ENCODE data around the gene WDR70.

The WDR70 gene

DNA sequence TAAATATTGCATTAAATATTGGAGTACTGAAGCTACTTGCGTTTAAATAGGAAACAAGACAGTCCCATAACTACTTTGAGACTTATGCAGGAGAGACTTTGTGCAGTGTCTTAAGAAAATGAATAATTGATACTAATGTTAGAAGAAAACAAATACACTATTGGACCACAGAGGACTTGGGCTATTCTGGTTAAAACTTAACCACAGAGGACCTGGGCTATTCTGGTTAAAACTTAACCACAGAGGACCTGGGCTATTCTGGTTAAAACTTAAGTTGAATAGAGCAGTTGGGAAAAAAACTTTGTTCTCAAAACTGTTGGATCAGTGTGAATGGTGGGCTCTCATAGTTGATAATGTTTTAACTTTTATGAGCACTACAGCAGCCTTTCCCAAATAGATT is 141.7 kb downstream of the WDR70 start:
- H3K9me3 ChIP-seq (replicated peaks; ENCODE audit: low read length) = no peaks in the 10 kb centered on the region
- H3K9ac ChIP-seq (ENCODE audit: low read depth, low read length) = no peak overlapping the region
- H3K4me3 ChIP-seq (ENCODE audit: low read length) = no peak overlapping the region
- no peaks in the 10 kb centered on the region for H3K36me3 ChIP-seq (ENCODE audit: insufficient read depth, low read length)
- H3K4me1 ChIP-seq (ENCODE audit: control insufficient read depth, insufficient read depth, low read length) = no peaks in the 10 kb centered on the region
- no peaks in the 10 kb centered on the region for H3K27me3 ChIP-seq (ENCODE audit: control insufficient read depth, insufficient read depth, low read length)
- no peak overlapping the region for H3K4me2 ChIP-seq (ENCODE audit: low read length)

- Histone ChIP-seq H3K36me3 (ENCODE audit: insufficient read depth, low read length) (no peaks in the 10 kb centered on the region), H3K4me3 (ENCODE audit: low read length) (no peak overlapping the region), H3K4me1 (ENCODE audit: control insufficient read depth, insufficient read depth, low read length) (peaks cover 7% of the 10 kb centered on the region), H3K9me3 (replicated peaks; ENCODE audit: low read length) (no peaks in the 10 kb centered on the region), H3K27me3 (ENCODE audit: control insufficient read depth, insufficient read depth, low read length) (no peaks in the 10 kb centered on the region), H3K9ac (ENCODE audit: low read depth, low read length) (no peak overlapping the region), H3K4me2 (ENCODE audit: low read length) (no peak overlapping the region)
Observed at GRCh38 chr5:37532976-37533740, 154.0 kb downstream of the WDR70 start.

GRCh38 chr5:37533851-37534250 is 154.7 kb downstream of the WDR70 start:
- no peak overlapping the region for H3K4me2 ChIP-seq (ENCODE audit: low read length)
- peaks cover 7% of the 10 kb centered on the region for H3K4me1 ChIP-seq (ENCODE audit: control insufficient read depth, insufficient read depth, low read length)
- H3K4me3 ChIP-seq (ENCODE audit: low read length) = no peak overlapping the region
- no peak overlapping the region for H3K9ac ChIP-seq (ENCODE audit: low read depth, low read length)
- H3K36me3 ChIP-seq (ENCODE audit: insufficient read depth, low read length) = no peaks in the 10 kb centered on the region
- H3K27me3 ChIP-seq (ENCODE audit: control insufficient read depth, insufficient read depth, low read length) = no peaks in the 10 kb centered on the region
- no peaks in the 10 kb centered on the region for H3K9me3 ChIP-seq (replicated peaks; ENCODE audit: low read length)

DNA sequence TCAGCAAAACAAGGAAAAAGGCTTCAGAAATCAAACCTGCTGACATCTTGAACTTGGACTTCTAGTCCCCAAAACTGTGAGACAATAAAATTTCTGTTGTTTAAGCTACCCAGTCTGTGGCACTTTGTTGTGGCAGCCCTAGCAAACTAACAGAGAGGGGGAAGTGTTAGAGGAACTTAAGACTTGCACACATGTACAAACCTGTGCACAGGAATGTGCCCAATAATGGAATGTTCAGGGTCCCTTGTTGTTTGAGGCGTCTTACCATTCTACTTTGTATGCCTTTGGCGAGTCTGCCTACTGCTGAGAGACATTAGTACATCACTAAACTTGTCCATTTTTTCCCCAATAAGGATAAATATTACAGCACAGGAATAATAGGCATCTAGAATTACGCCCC is 160.3 kb downstream of the WDR70 start:
- Histone ChIP-seq H3K4me2 (ENCODE audit: low read length) (no peak overlapping the region), H3K4me3 (ENCODE audit: low read length) (no peak overlapping the region), H3K27me3 (ENCODE audit: control insufficient read depth, insufficient read depth, low read length) (no peaks in the 10 kb centered on the region), H3K4me1 (ENCODE audit: control insufficient read depth, insufficient read depth, low read length) (no peaks in the 10 kb centered on the region), H3K36me3 (ENCODE audit: insufficient read depth, low read length) (no peaks in the 10 kb centered on the region), H3K9ac (ENCODE audit: low read depth, low read length) (no peak overlapping the region), H3K9me3 (replicated peaks; ENCODE audit: low read length) (no peaks in the 10 kb centered on the region)

DNA sequence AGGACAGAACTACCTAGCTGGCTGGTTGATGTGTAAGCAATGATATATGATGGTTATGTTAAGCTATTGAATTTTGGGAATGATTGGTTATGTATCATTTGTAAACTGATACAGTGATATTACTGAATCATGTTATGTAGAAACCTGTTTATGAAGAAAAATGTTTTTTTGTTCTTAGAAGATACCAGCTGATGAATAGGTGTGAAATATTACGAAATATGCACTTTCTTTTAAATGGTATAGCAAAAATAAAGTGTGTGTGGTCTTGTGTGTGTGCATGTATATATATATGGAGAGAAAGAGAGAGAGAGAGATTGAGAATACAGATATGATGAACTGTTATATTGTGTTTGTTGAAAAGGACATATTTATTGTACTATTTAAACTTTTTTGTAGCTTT is 164.1 kb downstream of the WDR70 start:
- no peak overlapping the region for H3K9ac ChIP-seq (ENCODE audit: low read depth, low read length)
- no peaks in the 10 kb centered on the region for H3K27me3 ChIP-seq (ENCODE audit: control insufficient read depth, insufficient read depth, low read length)
- H3K36me3 ChIP-seq (ENCODE audit: insufficient read depth, low read length) = no peaks in the 10 kb centered on the region
- H3K9me3 ChIP-seq (replicated peaks; ENCODE audit: low read length) = no peaks in the 10 kb centered on the region
- H3K4me2 ChIP-seq (ENCODE audit: low read length) = no peak overlapping the region
- no peaks in the 10 kb centered on the region for H3K4me1 ChIP-seq (ENCODE audit: control insufficient read depth, insufficient read depth, low read length)
- H3K4me3 ChIP-seq (ENCODE audit: low read length) = no peak overlapping the region

- no peaks in the 10 kb centered on the region for H3K36me3 ChIP-seq (ENCODE audit: insufficient read depth, low read length)
- H3K9me3 ChIP-seq (replicated peaks; ENCODE audit: low read length) = no peaks in the 10 kb centered on the region
- no peak overlapping the region for H3K4me3 ChIP-seq (ENCODE audit: low read length)
- no peaks in the 10 kb centered on the region for H3K27me3 ChIP-seq (ENCODE audit: control insufficient read depth, insufficient read depth, low read length)
- H3K9ac ChIP-seq (ENCODE audit: low read depth, low read length) = no peak overlapping the region
- no peaks in the 10 kb centered on the region for H3K4me1 ChIP-seq (ENCODE audit: control insufficient read depth, insufficient read depth, low read length)
- no peak overlapping the region for H3K4me2 ChIP-seq (ENCODE audit: low read length)
Observed at GRCh38 chr5:37549411-37549810, 170.3 kb downstream of the WDR70 start.

DNA sequence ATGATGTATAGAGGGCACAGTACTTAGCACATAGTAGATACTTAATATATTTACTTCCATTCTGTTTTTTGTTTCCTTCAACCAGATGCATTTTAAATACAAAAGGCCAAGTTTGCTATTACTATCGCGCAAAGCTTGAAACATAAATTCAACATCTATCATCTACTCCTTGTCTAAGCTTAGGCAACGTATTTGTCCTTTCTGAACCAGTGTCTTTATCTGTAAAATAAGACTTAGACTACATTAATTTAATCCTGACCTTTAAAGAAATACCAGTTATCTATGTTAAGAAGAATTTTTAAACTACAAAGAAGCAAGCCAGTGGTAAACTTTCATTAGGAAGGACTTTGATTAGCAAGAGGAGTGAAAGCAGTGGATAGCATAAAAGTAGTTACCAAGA is 173.0 kb downstream of the WDR70 start:
- no peak overlapping the region for H3K4me3 ChIP-seq (ENCODE audit: low read length)
- H3K9ac ChIP-seq (ENCODE audit: low read depth, low read length) = no peak overlapping the region
- no peaks in the 10 kb centered on the region for H3K27me3 ChIP-seq (ENCODE audit: control insufficient read depth, insufficient read depth, low read length)
- no peaks in the 10 kb centered on the region for H3K36me3 ChIP-seq (ENCODE audit: insufficient read depth, low read length)
- no peaks in the 10 kb centered on the region for H3K9me3 ChIP-seq (replicated peaks; ENCODE audit: low read length)
- no peak overlapping the region for H3K4me2 ChIP-seq (ENCODE audit: low read length)
- no peaks in the 10 kb centered on the region for H3K4me1 ChIP-seq (ENCODE audit: control insufficient read depth, insufficient read depth, low read length)

DNA sequence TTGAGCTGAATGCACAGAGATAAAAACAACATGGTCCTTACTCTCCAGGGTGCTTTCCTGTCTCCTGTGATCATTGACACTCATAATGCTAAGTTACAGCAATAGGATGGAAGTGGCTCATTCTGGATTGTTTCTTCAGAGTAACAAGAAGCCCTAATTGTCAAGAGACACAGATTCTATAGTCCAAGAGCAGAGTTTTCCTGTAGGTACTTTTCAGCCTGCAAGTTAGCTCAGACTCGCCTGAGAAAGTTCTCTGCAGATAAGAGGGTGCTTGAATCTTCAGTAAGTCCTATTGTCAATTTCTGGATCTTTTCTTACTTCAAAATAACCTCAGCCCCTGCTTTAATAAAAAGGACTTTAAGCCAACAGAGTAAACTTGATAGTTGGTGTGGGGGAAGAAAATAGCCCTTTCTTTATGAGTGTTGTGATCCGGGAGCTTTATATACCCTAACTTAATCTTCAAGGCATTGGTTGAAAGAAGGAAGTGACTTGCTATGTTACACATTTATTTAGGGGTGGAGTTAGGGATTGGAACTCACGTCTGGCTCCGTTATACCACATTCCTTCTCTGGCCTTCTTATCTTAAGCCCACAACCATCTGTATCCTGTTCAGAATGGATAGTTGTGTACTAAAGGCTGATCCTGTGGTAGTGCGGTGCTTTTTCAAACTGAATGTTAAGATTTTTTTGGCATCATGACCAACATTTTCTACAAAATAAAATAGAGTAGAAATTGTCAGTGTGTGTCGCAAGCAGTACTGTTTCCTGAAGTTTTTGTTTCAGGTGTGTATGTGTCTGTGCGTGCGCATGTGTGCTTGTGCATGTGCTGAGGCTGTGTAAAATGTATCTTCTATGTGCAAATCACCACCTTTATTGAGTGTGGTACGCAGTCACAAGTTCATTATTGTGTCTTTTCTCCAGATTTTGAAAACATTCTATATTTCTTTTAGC is 173.9 kb downstream of the WDR70 start:
- H3K9ac ChIP-seq (ENCODE audit: low read depth, low read length) = no peak overlapping the region
- no peak overlapping the region for H3K4me3 ChIP-seq (ENCODE audit: low read length)
- H3K27me3 ChIP-seq (ENCODE audit: control insufficient read depth, insufficient read depth, low read length) = no peaks in the 10 kb centered on the region

GRCh38 chr5:37553720-37554404 is 174.7 kb downstream of the WDR70 start:
- Histone ChIP-seq H3K4me3 (ENCODE audit: low read length) (no peak overlapping the region), H3K27me3 (ENCODE audit: control insufficient read depth, insufficient read depth, low read length) (no peaks in the 10 kb centered on the region), H3K9me3 (replicated peaks; ENCODE audit: low read length) (no peaks in the 10 kb centered on the region), H3K9ac (ENCODE audit: low read depth, low read length) (no peak overlapping the region), H3K36me3 (ENCODE audit: insufficient read depth, low read length) (no peaks in the 10 kb centered on the region), H3K4me1 (ENCODE audit: control insufficient read depth, insufficient read depth, low read length) (no peaks in the 10 kb centered on the region), H3K4me2 (ENCODE audit: low read length) (no peak overlapping the region)

More for the DNA sequence above, 173.9 kb downstream of the WDR70 start:
- H3K36me3 ChIP-seq (ENCODE audit: insufficient read depth, low read length) = no peaks in the 10 kb centered on the region
- no peaks in the 10 kb centered on the region for H3K9me3 ChIP-seq (replicated peaks; ENCODE audit: low read length)
- no peak overlapping the region for H3K4me2 ChIP-seq (ENCODE audit: low read length)
- no peaks in the 10 kb centered on the region for H3K4me1 ChIP-seq (ENCODE audit: control insufficient read depth, insufficient read depth, low read length)

GRCh38 chr5:37554405-37554739 is 175.3 kb downstream of the WDR70 start:
- H3K27me3 ChIP-seq (ENCODE audit: control insufficient read depth, insufficient read depth, low read length) = no peaks in the 10 kb centered on the region
- no peaks in the 10 kb centered on the region for H3K9me3 ChIP-seq (replicated peaks; ENCODE audit: low read length)
- no peaks in the 10 kb centered on the region for H3K4me1 ChIP-seq (ENCODE audit: control insufficient read depth, insufficient read depth, low read length)
- H3K9ac ChIP-seq (ENCODE audit: low read depth, low read length) = no peak overlapping the region
- no peaks in the 10 kb centered on the region for H3K36me3 ChIP-seq (ENCODE audit: insufficient read depth, low read length)
- H3K4me3 ChIP-seq (ENCODE audit: low read length) = no peak overlapping the region
- no peak overlapping the region for H3K4me2 ChIP-seq (ENCODE audit: low read length)

- no peak overlapping the region for H3K4me3 ChIP-seq (ENCODE audit: low read length)
- H3K27me3 ChIP-seq (ENCODE audit: control insufficient read depth, insufficient read depth, low read length) = no peaks in the 10 kb centered on the region
- H3K4me2 ChIP-seq (ENCODE audit: low read length) = no peak overlapping the region
- no peaks in the 10 kb centered on the region for H3K4me1 ChIP-seq (ENCODE audit: control insufficient read depth, insufficient read depth, low read length)
- no peaks in the 10 kb centered on the region for H3K36me3 ChIP-seq (ENCODE audit: insufficient read depth, low read length)
- H3K9ac ChIP-seq (ENCODE audit: low read depth, low read length) = no peak overlapping the region
- H3K9me3 ChIP-seq (replicated peaks; ENCODE audit: low read length) = no peaks in the 10 kb centered on the region
Observed at GRCh38 chr5:37554938-37555337, 175.8 kb downstream of the WDR70 start.
